ENCODE results near the gene ARHGAP44. TPM values are rescaled to one million over a fixed set of nuclear protein-coding genes. Genes with fewer than 3 reads are reported as not detected.

Gene ARHGAP44
- total and polyA plus RNA-seq, 4 donors: 12.1 to 37.5 (median 20.2) TPM

DNA sequence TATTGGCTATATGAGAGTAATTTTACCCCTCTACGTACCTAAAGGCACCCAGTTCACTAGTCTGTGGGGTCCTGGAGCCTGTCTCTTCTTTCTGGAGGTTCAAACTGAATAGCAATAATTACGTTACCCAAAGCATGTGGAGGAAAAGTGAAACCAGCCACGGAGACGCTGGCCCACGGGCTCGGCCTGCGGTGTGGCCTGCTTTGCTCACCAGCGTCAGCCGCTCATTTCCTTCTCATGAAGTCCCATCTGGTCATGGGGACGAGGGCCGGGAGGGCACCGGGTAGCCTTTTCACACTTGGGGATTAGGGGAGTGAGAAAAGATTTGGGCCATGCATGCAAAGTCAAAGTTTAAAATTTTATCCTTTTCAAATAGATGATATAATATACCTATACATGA, 201.6 kb downstream of the ARHGAP44 start:
- Histone ChIP-seq H3K4me3 (no peak overlapping the region), H3K9ac (ENCODE audit: insufficient read depth in 1 of 2, low read length in 2 of 2) (no peak overlapping the region), H3K36me3 (ENCODE audit: control insufficient read depth in 4 of 4, insufficient read depth in 4 of 4, low read length in 4 of 4) (peaks cover 21 to 50% (median 32%) of the 10 kb centered on the region in 4 donors), H3K9me3 (ENCODE audit: control insufficient read depth in 4 of 4, insufficient read depth in 3 of 4, low read length in 3 of 4) (peaks cover 0 to 1% (median 0%) of the 10 kb centered on the region in 4 donors), H3K4me1 (ENCODE audit: control insufficient read depth in 5 of 5, insufficient read depth in 5 of 5, low read length in 5 of 5) (peaks cover 0 to 2% (median under 1%) of the 10 kb centered on the region in 5 donors), H3K27me3 (ENCODE audit: control insufficient read depth in 3 of 3, insufficient read depth in 3 of 3, low read length in 2 of 3) (no peaks in the 10 kb centered on the region), H3K27ac (ENCODE audit: low read depth in 1 of 2, low read length in 1 of 2) (no peak overlapping the region)
- TF ChIP-seq, protein P1, sequence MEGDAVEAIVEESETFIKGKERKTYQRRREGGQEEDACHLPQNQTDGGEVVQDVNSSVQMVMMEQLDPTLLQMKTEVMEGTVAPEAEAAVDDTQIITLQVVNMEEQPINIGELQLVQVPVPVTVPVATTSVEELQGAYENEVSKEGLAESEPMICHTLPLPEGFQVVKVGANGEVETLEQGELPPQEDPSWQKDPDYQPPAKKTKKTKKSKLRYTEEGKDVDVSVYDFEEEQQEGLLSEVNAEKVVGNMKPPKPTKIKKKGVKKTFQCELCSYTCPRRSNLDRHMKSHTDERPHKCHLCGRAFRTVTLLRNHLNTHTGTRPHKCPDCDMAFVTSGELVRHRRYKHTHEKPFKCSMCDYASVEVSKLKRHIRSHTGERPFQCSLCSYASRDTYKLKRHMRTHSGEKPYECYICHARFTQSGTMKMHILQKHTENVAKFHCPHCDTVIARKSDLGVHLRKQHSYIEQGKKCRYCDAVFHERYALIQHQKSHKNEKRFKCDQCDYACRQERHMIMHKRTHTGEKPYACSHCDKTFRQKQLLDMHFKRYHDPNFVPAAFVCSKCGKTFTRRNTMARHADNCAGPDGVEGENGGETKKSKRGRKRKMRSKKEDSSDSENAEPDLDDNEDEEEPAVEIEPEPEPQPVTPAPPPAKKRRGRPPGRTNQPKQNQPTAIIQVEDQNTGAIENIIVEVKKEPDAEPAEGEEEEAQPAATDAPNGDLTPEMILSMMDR (IDR thresholded peaks at IDR 0.05; ENCODE audit: control extremely low read depth, extremely low read depth): no peak
- no peak for DNase-seq
- ATAC-seq (ENCODE audit: insufficient read depth, low FRiP score): no peak
- 93 to 95% methylated on average over 12 of the region's 12 CpGs for WGBS, 2 donors

DNA sequence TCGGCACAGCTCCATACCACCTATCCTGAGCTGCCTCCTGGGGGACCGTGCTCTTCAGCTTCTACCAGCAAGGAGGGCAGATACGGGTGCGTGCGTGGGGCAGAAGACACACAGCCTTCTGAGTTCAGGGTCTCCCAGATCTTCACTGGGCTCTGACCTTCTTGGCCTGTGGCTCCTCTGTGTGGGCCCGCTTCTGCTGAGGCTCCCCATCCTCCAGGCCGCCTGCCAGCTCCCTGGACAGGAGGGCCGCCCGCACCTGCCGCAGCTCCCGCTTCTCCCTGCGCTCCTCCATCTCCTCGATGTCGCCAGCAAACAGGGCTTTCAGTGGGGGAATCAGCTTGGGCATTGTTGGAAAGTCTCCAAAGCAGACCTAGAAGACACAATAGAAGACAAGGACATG, 203.4 kb downstream of the ARHGAP44 start:
- Histone ChIP-seq H3K36me3 (ENCODE audit: control insufficient read depth in 4 of 4, insufficient read depth in 4 of 4, low read length in 4 of 4) (peaks cover 33 to 66% (median 43%) of the 10 kb centered on the region in 4 donors), H3K27me3 (ENCODE audit: control insufficient read depth in 3 of 3, insufficient read depth in 3 of 3, low read length in 2 of 3) (no peaks in the 10 kb centered on the region), H3K4me1 (ENCODE audit: control insufficient read depth in 5 of 5, insufficient read depth in 5 of 5, low read length in 5 of 5) (peaks cover 0 to 2% (median 0%) of the 10 kb centered on the region in 5 donors), H3K9me3 (ENCODE audit: control insufficient read depth in 4 of 4, insufficient read depth in 3 of 4, low read length in 3 of 4) (peaks cover 0 to 1% (median 0%) of the 10 kb centered on the region in 4 donors), H3K4me3 (no peak overlapping the region), H3K9ac (ENCODE audit: insufficient read depth in 1 of 2, low read length in 2 of 2) (no peak overlapping the region), H3K27ac (ENCODE audit: low read depth in 1 of 2, low read length in 1 of 2) (no peak overlapping the region)
- TF ChIP-seq, protein P1 (IDR thresholded peaks at IDR 0.05; ENCODE audit: control extremely low read depth, extremely low read depth): no peak
- no peak for ATAC-seq (ENCODE audit: insufficient read depth, low FRiP score)
- 97% methylated on average over 14 of the region's 14 CpGs for WGBS, 2 donors
- DNase-seq: no peak

DNA sequence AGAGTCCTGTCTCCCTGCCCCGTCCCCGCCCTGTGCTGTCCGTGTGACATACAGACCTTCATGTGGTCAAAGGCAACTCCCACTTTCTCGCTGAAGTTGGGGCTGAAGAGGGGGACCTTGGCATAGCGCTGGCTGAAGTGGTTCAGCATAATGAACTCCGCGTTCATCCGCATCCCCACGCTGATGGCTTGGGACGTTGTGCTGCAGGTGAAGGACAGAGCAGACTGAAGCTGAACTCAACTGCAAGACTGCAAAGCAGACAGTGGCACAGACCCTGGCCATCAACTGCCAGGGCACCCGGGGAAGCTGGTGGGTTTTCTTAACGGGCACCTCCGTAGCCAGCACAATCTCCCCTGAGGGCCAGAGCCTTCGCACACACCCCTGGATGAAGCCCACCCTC, 204.3 kb downstream of the ARHGAP44 start:
- TF ChIP-seq, protein P1 (IDR thresholded peaks at IDR 0.05; ENCODE audit: control extremely low read depth, extremely low read depth): no peak
- no peak for ATAC-seq (ENCODE audit: insufficient read depth, low FRiP score)
- Histone ChIP-seq H3K9ac (ENCODE audit: insufficient read depth in 1 of 2, low read length in 2 of 2) (no peak overlapping the region), H3K27ac (ENCODE audit: low read depth in 1 of 2, low read length in 1 of 2) (no peak overlapping the region), H3K27me3 (ENCODE audit: control insufficient read depth in 3 of 3, insufficient read depth in 3 of 3, low read length in 2 of 3) (no peaks in the 10 kb centered on the region), H3K4me1 (ENCODE audit: control insufficient read depth in 5 of 5, insufficient read depth in 5 of 5, low read length in 5 of 5) (no peaks in the 10 kb centered on the region), H3K9me3 (ENCODE audit: control insufficient read depth in 4 of 4, insufficient read depth in 3 of 4, low read length in 3 of 4) (peaks cover 0 to 1% (median 0%) of the 10 kb centered on the region in 4 donors), H3K4me3 (no peak overlapping the region), H3K36me3 (ENCODE audit: control insufficient read depth in 4 of 4, insufficient read depth in 4 of 4, low read length in 4 of 4) (peaks cover 39 to 74% (median 53%) of the 10 kb centered on the region in 4 donors)
- DNase-seq: no peak
- WGBS, 2 donors: 94 to 97% methylated on average over 14 of the region's 14 CpGs
